ENCODE results near the gene OTUB1. TPM values are rescaled to one million over a fixed set of nuclear protein-coding genes. Genes with fewer than 3 reads are reported as not detected.

OTUB1 gene
- total and polyA plus RNA-seq, 5 donors: 44.9 to 62.4 (median 52.9) TPM

DNA sequence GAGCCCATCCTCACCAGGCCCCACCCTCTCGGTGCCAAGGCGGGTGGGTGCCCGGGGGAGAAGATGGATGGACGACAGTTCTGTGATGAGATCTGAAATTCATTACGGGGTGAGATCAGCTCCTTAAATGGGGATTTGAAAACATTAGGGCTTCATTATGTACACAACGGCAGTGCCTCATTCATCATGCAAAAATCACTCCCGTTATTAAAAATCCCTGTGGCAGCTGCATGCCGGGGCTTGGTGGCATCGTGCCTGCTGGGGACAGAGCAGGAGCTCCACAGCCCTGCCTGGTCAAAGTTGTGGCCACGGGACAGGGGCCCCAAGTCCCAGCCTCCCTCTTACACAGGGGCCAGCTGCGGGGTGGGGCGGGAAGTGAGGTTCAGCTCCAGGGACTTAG, 20.2 kb downstream of the OTUB1 start:
- H3K27ac ChIP-seq (ENCODE audit: low read length): no peak overlapping the region
- H3K4me1 ChIP-seq (ENCODE audit: control insufficient read depth, insufficient read depth, low read length): peaks cover 4% of the 10 kb centered on the region
- intact Hi-C loops (cut with DNase I): no loop called here
- no peak for ATAC-seq
- no peaks in the 10 kb centered on the region for H3K27me3 ChIP-seq (ENCODE audit: control insufficient read depth, insufficient read depth)
- H3K4me3 ChIP-seq (ENCODE audit: low read length): no peak overlapping the region
- H3K9me3 ChIP-seq (ENCODE audit: control insufficient read depth, low read length): no peaks in the 10 kb centered on the region
- no peak for DNase-seq
- WGBS: 75% methylated on average over 12 of the region's 12 CpGs

DNA sequence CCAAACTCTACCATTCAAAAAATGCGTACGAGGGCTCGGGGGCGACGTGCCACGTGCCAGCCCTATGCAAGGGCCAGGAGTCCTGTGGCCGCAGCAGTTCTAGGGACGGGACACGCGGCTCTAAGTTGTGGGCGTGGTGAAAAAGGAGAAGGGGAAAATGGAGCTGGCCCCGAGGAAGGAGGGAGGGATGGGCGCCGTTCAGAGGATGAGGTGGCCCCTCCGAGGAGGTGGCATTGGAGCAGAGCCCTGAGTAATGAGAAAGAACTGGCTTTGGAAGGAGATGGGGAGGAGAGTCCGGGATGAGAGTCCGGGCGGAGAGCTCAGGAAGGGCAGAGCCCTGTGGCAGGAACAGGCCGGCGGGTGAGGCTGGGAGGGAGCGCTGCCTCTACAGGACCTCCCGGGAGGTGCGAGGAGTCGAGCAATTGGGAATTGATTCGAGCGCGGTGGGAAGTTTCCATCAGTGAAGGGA, 21.0 kb downstream of the OTUB1 start:
- Histone ChIP-seq H3K4me1 (ENCODE audit: control insufficient read depth, insufficient read depth, low read length) (peaks cover 4% of the 10 kb centered on the region), H3K4me3 (ENCODE audit: low read length) (peak overlapping the region; percentile 21), H3K27me3 (ENCODE audit: control insufficient read depth, insufficient read depth) (no peaks in the 10 kb centered on the region), H3K9me3 (ENCODE audit: control insufficient read depth, low read length) (no peaks in the 10 kb centered on the region), H3K27ac (ENCODE audit: low read length) (no peak overlapping the region)
- DNase-seq: peak in 2 of 3 donors; percentile 49 to 74
- 1% methylated on average over 27 of the region's 27 CpGs for WGBS
- intact Hi-C loops (cut with DNase I): no loop called here
- ATAC-seq: peak; percentile 35 to 74

DNA sequence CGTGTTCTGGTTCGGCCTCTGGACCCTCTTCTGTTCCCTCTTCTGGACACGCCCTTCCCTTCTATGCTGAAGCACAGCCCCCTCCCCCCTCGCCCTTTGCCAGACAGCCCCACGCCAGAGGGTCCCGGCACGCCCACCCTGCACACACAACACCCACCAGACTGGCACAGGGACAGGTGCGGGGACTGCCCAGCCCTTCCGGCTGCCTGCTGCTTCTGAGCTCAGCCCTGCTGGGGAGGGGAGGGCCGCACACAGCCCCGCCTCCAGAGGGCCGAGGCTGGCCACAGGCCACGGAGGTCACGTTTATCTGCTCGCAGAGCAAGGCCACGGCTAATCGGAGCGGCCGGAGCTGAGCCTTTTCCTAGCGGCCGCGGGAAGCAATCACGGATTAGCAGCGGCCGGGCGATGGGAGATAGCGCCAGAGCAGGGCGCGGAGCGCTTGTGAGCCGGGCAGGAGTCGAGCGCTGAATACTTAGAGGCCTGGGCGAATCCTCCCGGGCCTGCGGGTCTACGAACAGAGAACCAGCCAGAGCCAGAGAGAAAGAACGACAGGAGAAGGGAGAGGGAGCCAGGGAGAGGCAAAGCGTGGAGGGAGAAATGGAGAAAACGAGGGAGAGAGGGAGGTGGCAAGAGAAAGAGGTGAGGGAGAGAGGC, 21.5 kb downstream of the OTUB1 start:
- H3K9me3 ChIP-seq (ENCODE audit: control insufficient read depth, low read length): no peaks in the 10 kb centered on the region
- H3K4me3 ChIP-seq (ENCODE audit: low read length): peak overlapping the region; percentile 21
- H3K27me3 ChIP-seq (ENCODE audit: control insufficient read depth, insufficient read depth): no peaks in the 10 kb centered on the region
- no peak overlapping the region for H3K27ac ChIP-seq (ENCODE audit: low read length)
- ATAC-seq: peak; percentile 90 to 92
- intact Hi-C loops (cut with DNase I): no loop called here
- peak; percentile 89 to 96 (median 95) for DNase-seq
- peaks cover 4% of the 10 kb centered on the region for H3K4me1 ChIP-seq (ENCODE audit: control insufficient read depth, insufficient read depth, low read length)
- WGBS: 3% methylated on average over 40 of the region's 40 CpGs

DNA sequence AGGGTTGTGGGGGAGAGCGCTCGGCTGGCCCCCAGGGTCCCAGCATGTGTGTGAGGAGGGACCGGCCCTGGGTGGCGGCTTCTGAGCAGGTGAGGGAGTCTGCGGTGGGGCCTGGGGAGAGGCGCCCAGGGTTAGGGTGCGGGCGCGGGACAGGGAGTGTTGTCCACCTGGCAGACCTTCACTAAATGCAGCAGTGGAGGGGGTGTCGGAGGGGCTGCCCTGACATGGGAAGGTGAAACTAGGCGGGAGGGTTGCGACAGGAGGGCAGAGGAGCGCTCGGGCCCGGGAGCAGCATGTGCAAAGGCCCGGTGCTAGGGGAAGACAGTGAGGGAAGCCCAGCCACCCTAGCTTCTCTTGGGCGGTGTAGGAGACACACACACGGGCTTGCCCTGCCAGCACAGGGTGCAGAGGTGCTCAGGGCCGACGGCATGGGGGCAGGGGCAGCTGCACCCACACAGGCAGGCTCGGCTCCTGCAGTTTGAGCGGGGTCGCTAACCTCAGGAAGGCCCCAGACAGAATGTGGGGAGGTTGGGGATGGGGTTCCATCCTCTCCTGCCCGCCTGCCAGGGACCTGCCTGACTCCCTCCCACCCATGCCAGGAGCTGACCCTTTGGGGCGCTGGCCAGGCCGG, 22.2 kb downstream of the OTUB1 start:
- Histone ChIP-seq H3K27me3 (ENCODE audit: control insufficient read depth, insufficient read depth) (no peaks in the 10 kb centered on the region), H3K4me1 (ENCODE audit: control insufficient read depth, insufficient read depth, low read length) (peaks cover 4% of the 10 kb centered on the region), H3K4me3 (ENCODE audit: low read length) (no peak overlapping the region), H3K9me3 (ENCODE audit: control insufficient read depth, low read length) (no peaks in the 10 kb centered on the region), H3K27ac (ENCODE audit: low read length) (no peak overlapping the region)
- intact Hi-C loops (cut with DNase I): no loop called here
- ATAC-seq: no peak
- 93% methylated on average over 26 of the region's 26 CpGs for WGBS
- DNase-seq: no peak

DNA sequence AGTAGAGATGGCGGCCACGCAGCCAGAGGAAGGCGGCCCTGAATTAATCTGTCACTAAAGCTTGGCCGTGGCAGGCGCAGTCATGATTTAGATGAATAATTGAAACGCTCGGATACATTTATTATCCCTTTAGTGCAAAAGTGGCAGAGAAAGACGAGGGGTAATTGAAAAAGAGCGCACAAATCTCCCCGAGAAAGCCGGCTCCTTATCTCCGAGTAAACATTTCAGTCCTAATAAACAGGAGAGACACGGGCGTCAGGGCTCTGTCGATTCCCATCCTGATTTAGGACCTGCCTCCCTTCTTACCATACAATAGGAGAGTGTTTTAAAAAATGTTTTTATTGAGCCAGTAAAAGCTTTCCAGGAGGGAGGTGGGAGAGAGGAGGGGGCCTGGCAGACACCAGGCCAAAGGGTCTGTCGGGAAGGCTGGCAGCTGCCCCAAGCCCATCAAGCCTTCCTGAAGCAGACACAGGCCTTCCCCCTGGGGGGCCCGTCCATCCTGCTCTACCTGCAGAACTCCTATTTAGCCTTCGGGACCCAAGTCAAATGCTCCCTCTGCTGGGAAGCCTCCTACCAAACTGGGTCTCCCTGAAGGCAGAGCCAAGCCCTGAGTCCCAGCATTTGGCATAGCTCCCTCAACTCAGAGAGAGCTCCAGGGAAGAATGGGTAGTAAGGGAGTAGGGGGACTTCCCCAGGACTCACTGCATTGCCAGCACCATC, 22.8 kb downstream of the OTUB1 start:
- H3K27me3 ChIP-seq (ENCODE audit: control insufficient read depth, insufficient read depth): no peaks in the 10 kb centered on the region
- H3K4me3 ChIP-seq (ENCODE audit: low read length): no peak overlapping the region
- ATAC-seq (no peak), DNase-seq (no peak)
- intact Hi-C loops (cut with DNase I): no loop called here
- 93% methylated on average over 18 of the region's 18 CpGs for WGBS
- H3K27ac ChIP-seq (ENCODE audit: low read length): no peak overlapping the region
- peaks cover 4% of the 10 kb centered on the region for H3K4me1 ChIP-seq (ENCODE audit: control insufficient read depth, insufficient read depth, low read length)
- H3K9me3 ChIP-seq (ENCODE audit: control insufficient read depth, low read length): no peaks in the 10 kb centered on the region

DNA sequence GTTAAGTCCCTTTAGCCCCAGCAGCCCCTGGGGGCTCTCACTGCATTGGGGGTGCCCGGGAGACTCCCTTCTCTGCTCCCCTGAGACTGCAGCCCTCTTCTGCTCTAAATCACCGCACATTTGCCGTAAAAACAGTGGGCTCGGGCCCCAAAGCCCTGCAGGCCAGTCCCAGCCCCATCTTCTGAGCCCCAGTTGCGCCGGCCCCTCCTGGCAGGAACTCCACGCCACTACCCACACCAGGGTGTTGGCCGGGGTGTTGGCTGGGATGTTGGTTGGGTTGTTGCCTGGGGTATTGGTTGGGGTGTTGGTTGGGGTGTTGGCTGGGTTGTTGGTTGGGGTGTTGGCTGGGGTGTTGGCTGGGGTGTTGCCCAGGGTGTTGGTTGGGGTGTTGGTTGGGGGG, 23.5 kb downstream of the OTUB1 start:
- intact Hi-C loops (cut with DNase I): no loop called here
- H3K4me1 ChIP-seq (ENCODE audit: control insufficient read depth, insufficient read depth, low read length): peaks cover 4% of the 10 kb centered on the region
- DNase-seq (no peak), ATAC-seq (no peak)
- no peaks in the 10 kb centered on the region for H3K27me3 ChIP-seq (ENCODE audit: control insufficient read depth, insufficient read depth)
- H3K27ac ChIP-seq (ENCODE audit: low read length): no peak overlapping the region
- no peaks in the 10 kb centered on the region for H3K9me3 ChIP-seq (ENCODE audit: control insufficient read depth, low read length)
- 98% methylated on average over 8 of the region's 8 CpGs for WGBS
- H3K4me3 ChIP-seq (ENCODE audit: low read length): no peak overlapping the region

DNA sequence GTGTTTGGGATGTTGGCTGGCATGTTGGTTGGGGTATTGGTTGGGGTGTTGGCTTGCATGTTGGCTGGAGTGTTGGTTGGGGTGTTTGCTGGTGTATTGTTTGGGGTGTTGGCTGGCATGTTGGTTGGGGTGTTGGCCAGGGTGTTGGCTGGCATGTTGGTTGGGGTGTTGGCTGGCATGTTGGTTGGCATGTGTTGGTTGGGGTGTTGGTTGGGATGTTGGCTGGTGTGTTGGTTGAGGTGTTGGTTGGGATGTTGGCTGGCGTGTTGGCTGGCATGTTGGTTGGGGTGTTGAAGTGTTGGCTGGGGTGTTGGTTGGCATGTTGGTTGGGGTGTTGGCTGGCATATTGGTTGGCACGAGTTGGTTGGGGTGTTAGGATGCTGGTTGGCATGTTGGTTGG, 24.5 kb downstream of the OTUB1 start:
- 95% methylated on average over 2 of the region's 2 CpGs for WGBS
- Histone ChIP-seq H3K4me1 (ENCODE audit: control insufficient read depth, insufficient read depth, low read length) (peaks cover 4% of the 10 kb centered on the region), H3K27ac (ENCODE audit: low read length) (no peak overlapping the region), H3K9me3 (ENCODE audit: control insufficient read depth, low read length) (no peaks in the 10 kb centered on the region), H3K4me3 (ENCODE audit: low read length) (no peak overlapping the region), H3K27me3 (ENCODE audit: control insufficient read depth, insufficient read depth) (no peaks in the 10 kb centered on the region)
- ATAC-seq: no peak
- intact Hi-C loops (cut with DNase I): no loop called here
- no peak for DNase-seq

DNA sequence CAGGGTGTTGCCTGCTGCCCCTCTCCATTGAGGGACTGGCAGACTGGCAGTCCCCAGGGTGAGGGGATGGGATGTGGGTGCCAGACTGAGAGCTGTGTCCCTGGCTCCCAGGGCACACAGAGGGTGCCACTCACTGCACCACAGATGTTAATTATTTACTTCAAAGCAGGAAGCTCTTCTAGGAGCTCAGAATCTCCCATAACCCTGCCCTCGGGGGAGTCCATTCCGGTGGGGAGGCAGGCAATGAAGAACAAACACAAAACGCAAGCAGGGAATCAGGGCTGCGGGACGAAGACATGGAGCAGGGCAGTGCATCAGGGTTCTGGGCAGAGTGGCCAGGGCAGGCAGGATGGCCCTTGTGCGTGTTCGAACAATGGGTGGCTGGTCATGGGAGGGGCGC, 25.1 kb downstream of the OTUB1 start:
- ATAC-seq (no peak), DNase-seq (no peak)
- H3K27ac ChIP-seq (ENCODE audit: low read length): no peak overlapping the region
- no peaks in the 10 kb centered on the region for H3K27me3 ChIP-seq (ENCODE audit: control insufficient read depth, insufficient read depth)
- H3K4me3 ChIP-seq (ENCODE audit: low read length): no peak overlapping the region
- WGBS: 93% methylated on average over 8 of the region's 8 CpGs
- intact Hi-C loops (cut with DNase I): no loop called here
- H3K4me1 ChIP-seq (ENCODE audit: control insufficient read depth, insufficient read depth, low read length): peaks cover 4% of the 10 kb centered on the region
- no peaks in the 10 kb centered on the region for H3K9me3 ChIP-seq (ENCODE audit: control insufficient read depth, low read length)

DNA sequence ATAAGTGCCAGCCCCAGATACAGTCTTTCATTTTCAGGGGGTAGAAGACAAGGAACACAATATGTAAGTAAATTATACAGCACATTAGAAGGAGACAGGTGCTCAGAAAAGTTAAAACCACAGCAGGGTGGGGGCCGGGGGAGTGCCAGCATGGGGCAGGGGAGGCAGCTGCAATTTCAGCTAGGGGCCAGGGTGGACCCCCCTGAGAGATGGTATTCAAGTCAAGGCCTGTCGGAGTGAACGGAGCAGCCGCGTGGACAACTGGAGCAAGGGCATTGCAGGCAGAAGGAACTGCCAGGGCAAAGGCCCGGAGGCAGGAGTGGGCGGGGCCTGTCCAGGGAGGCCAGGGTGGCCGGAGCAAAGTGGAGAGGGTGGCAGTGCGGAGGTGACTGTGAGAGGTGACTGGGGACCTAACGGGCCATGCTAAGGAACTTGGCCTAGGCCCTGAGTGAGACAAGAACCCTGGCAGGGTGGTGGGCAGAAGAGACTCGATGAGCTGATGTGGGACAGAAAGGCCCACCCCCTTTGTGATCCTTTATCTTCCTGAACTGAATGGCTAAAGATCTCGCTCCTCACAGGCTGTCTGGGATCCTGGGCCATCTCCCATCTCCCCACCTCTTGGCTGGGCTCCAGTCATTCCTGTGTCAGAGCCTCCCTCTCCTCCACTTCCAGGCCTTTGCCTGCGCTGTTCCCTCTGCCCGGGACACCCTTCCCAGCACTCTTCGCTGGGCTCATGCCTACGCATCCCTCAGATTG, 27.1 kb downstream of the OTUB1 start:
- DNase-seq (no peak), ATAC-seq (no peak)
- Histone ChIP-seq H3K27ac (ENCODE audit: low read length) (no peak overlapping the region), H3K4me1 (ENCODE audit: control insufficient read depth, insufficient read depth, low read length) (no peaks in the 10 kb centered on the region), H3K27me3 (ENCODE audit: control insufficient read depth, insufficient read depth) (no peaks in the 10 kb centered on the region), H3K9me3 (ENCODE audit: control insufficient read depth, low read length) (no peaks in the 10 kb centered on the region), H3K4me3 (ENCODE audit: low read length) (no peak overlapping the region)
- intact Hi-C loops (cut with DNase I): no loop called here
- WGBS: 93% methylated on average over 16 of the region's 16 CpGs

DNA sequence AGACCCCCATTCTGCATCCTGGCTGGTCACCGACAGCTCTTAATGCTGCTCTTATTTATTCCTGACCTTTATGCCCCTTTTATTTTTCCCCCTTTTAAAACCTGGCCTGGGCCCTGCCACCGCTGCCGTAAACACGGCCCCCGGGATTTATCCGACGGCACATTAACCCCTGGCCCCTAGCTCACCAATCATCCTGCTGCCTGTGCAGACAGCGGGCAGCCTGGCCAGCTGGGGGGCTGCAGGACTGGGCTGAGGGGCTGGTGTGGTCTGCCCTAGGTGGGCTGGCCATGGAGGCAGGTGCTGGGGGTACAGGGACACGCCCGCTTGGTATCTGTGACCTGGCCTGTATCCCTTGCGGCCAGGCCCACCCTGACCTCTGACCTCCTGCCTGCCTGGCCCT, 28.1 kb downstream of the OTUB1 start:
- WGBS: 90% methylated on average over 11 of the region's 11 CpGs
- ATAC-seq (no peak), DNase-seq (no peak)
- Histone ChIP-seq H3K4me1 (ENCODE audit: control insufficient read depth, insufficient read depth, low read length) (no peaks in the 10 kb centered on the region), H3K27ac (ENCODE audit: low read length) (no peak overlapping the region), H3K27me3 (ENCODE audit: control insufficient read depth, insufficient read depth) (no peaks in the 10 kb centered on the region), H3K4me3 (ENCODE audit: low read length) (no peak overlapping the region), H3K9me3 (ENCODE audit: control insufficient read depth, low read length) (no peaks in the 10 kb centered on the region)
- intact Hi-C loops (cut with DNase I): no loop called here

DNA sequence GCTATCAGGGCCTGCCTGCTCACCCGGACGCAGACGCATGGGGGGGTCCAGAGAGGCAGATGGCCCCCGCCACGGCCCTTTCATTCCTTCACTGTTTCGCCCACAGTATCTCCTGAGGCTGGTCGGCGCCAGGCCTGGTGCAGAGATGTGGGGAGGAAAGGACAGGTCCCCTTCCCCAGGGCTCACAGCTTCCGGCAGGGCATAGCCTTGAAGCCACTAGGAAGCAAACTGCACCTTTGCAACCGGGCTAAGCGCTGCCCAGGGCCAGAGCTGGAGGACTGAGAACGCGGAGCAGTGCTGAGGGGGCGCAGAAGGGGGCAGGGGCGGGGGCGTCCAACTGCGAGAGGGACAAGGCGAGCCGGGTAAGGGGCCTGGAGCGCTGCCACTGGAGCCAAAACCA, 29.3 kb downstream of the OTUB1 start:
- H3K4me1 ChIP-seq (ENCODE audit: control insufficient read depth, insufficient read depth, low read length): no peaks in the 10 kb centered on the region
- intact Hi-C loops (cut with DNase I): no loop called here
- no peaks in the 10 kb centered on the region for H3K9me3 ChIP-seq (ENCODE audit: control insufficient read depth, low read length)
- WGBS: 86% methylated on average over 20 of the region's 20 CpGs
- no peak for DNase-seq
- no peak for ATAC-seq
- no peaks in the 10 kb centered on the region for H3K27me3 ChIP-seq (ENCODE audit: control insufficient read depth, insufficient read depth)
- no peak overlapping the region for H3K27ac ChIP-seq (ENCODE audit: low read length)
- H3K4me3 ChIP-seq (ENCODE audit: low read length): no peak overlapping the region
